Ascending aorta (tissue), 2 donors: ENCODE measurements around the gene NATD1. TPM values are rescaled to one million over a fixed set of nuclear protein-coding genes. Genes with fewer than 3 reads are reported as not detected.

Experiments
- DNase-seq, 2 donors: peaks; one replicate each; pipeline ENCODE4 v3.0.0-alpha.2; 2019; ENCODE audit warnings: low spot score in 2 of 2
- H3K27ac ChIP-seq, 2 donors: fragments of 200-600 bp; sonication (generic); one replicate each; pipeline ENCODE4 v1.5.1; 2016 to 2017; ENCODE audit warnings: mild to moderate bottlenecking in 1 of 2
- H3K27me3 ChIP-seq: fragments of 200-600 bp; sonication (generic); one replicate; pipeline ENCODE4 v1.5.1; 2017
- H3K36me3 ChIP-seq, 2 donors: fragments of 200-600 bp; sonication (generic); one replicate each; pipeline ENCODE4 v1.5.1; 2016
- H3K4me1 ChIP-seq, 2 donors: fragments of 200-600 bp; sonication (generic); one replicate each; pipeline ENCODE4 v1.5.1; 2016 to 2017; ENCODE audit warnings: mild to moderate bottlenecking in 1 of 2
- H3K4me3 ChIP-seq, 2 donors: fragments of 200-600 bp; sonication (generic); one replicate each; pipeline ENCODE4 v1.5.1; 2016 to 2017; ENCODE audit warnings: mild to moderate bottlenecking in 1 of 2
- H3K9me3 ChIP-seq, 2 donors: fragments of 200-600 bp; sonication (generic); one replicate each; pipeline ENCODE4 v1.5.1; 2016
- CTCF ChIP-seq, 3 experiments: fragments of 200-600 bp in 2 of 3; fragments of 450-650 bp in 1 of 3; sonication (generic) in 2 of 3; IDR thresholded peaks; one replicate each; pipeline ENCODE4 v1.5.1; 2016 to 2019; ENCODE audit warnings: antibody characterized with exemption in 3 of 3, mild to moderate bottlenecking in 1 of 3, moderate library complexity in 1 of 3
- intact Hi-C: fragments of 100-400 bp; cut with DNase I; formaldehyde crosslinking; loops from one replicate; pipeline ENCODE4 v1.15.1; 2023
- total RNA-seq: library from RNA; depleted of rRNA; stranded (reverse); fragments of >200 nt; gene quantifications from one replicate; pipeline ENCODE4 v1.1.0, GENCODE V29; 2016

NATD1 gene
- total RNA-seq, 1 donor from 2014 or later, result 13.4 TPM

- H3K27me3 ChIP-seq, result no peaks in the 10 kb centered on the region
- no peaks in the 10 kb centered on the region for H3K4me1 ChIP-seq
- TF ChIP-seq CTCF (IDR thresholded peaks at IDR 0.05), result no peak
- H3K4me3 ChIP-seq, result no peak overlapping the region
- intact Hi-C loops, result no loop called here
- no peak overlapping the region for H3K27ac ChIP-seq
- DNase-seq, result no peak
- no peaks in the 10 kb centered on the region for H3K9me3 ChIP-seq
- H3K36me3 ChIP-seq, result no peaks in the 10 kb centered on the region
Measured at GRCh38 chr17:21235921-21236320, 17.3 kb downstream of the NATD1 start.

DNA sequence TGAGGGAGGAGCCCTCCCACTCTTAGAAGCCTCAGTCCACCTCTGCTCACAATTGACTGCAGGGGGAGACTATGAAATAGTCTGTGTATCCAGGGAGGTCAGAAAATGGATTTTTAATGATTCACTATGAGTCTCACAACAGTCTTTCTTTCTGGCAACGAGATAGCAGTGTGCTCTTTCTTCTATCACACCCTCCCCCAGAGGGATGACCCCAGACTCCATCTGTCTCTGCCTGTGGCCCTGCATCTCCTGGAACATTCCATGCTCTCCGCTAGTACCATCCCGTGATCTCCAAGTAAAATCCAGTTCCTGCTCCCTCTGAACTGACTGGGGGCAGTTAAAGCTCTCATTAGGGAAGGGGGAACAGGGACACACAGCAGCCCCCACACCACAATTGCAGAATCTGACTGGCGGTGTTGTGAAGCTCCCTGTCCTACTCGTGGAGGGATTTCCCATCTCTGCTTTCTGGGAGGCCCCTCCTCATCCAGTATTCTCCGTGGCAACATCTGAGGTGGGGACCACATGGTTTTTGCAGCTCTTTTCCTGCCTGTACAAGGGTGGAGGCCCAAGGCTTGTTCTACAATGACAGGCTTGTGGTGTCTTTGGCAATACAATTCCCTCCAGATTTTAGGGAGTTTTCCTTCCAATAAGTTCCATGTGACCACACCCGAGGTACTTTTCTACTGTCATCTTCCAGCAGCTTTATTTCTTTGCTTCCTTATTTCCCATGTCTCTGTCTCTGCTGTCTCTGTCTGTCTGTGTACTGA is 19.4 kb downstream of the NATD1 start:
- Histone ChIP-seq H3K4me1 (no peaks in the 10 kb centered on the region), H3K36me3 (no peaks in the 10 kb centered on the region), H3K27ac (no peak overlapping the region), H3K9me3 (no peaks in the 10 kb centered on the region), H3K4me3 (no peak overlapping the region), H3K27me3 (no peaks in the 10 kb centered on the region)
- intact Hi-C loops, result no loop called here
- DNase-seq, result no peak
- no peak for TF ChIP-seq CTCF (IDR thresholded peaks at IDR 0.05)

- H3K36me3 ChIP-seq, result no peaks in the 10 kb centered on the region
- no peaks in the 10 kb centered on the region for H3K9me3 ChIP-seq
- intact Hi-C loops, result no loop called here
- H3K4me3 ChIP-seq, result no peak overlapping the region
- H3K27ac ChIP-seq, result no peak overlapping the region
- no peak for TF ChIP-seq CTCF (IDR thresholded peaks at IDR 0.05)
- no peaks in the 10 kb centered on the region for H3K4me1 ChIP-seq
- DNase-seq, result no peak
- H3K27me3 ChIP-seq, result no peaks in the 10 kb centered on the region
Measured at GRCh38 chr17:21232033-21232749, 21.0 kb downstream of the NATD1 start.

DNA sequence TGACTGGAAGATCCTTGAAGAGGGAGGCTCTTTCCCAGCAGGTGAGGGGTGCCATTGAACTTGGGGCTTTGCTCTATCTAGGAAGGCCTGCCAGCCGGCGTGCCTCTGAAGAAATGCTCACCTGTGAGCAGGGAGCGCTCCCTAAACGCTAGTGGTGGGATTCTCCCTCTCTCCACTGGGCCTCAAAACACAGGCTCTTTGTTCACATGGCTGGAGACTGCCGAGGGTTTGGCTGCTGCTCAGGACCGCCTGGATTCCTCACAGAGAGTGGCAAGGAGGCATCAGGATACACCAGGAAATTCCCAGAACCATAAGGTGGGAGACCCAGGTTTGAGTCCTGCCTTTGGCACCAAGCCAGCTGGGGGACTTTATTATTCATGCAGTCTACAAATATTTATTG is 21.7 kb downstream of the NATD1 start:
- TF ChIP-seq CTCF (IDR thresholded peaks at IDR 0.05), result no peak
- DNase-seq, result no peak
- intact Hi-C loops, result no loop called here
- no peaks in the 10 kb centered on the region for H3K9me3 ChIP-seq
- H3K27me3 ChIP-seq, result no peaks in the 10 kb centered on the region
- no peaks in the 10 kb centered on the region for H3K4me1 ChIP-seq
- no peaks in the 10 kb centered on the region for H3K36me3 ChIP-seq
- no peak overlapping the region for H3K4me3 ChIP-seq
- H3K27ac ChIP-seq, result no peak overlapping the region

GRCh38 chr17:21228845-21229244 is 24.4 kb downstream of the NATD1 start:
- TF ChIP-seq CTCF (IDR thresholded peaks at IDR 0.05), result no peak
- H3K9me3 ChIP-seq, result no peaks in the 10 kb centered on the region
- H3K4me1 ChIP-seq, result no peaks in the 10 kb centered on the region
- intact Hi-C loops, result no loop called here
- no peaks in the 10 kb centered on the region for H3K27me3 ChIP-seq
- no peak overlapping the region for H3K27ac ChIP-seq
- no peaks in the 10 kb centered on the region for H3K36me3 ChIP-seq
- H3K4me3 ChIP-seq, result no peak overlapping the region
- no peak for DNase-seq
